Measurements from ENCODE around the gene FIGN.

Gene FIGN

DNA sequence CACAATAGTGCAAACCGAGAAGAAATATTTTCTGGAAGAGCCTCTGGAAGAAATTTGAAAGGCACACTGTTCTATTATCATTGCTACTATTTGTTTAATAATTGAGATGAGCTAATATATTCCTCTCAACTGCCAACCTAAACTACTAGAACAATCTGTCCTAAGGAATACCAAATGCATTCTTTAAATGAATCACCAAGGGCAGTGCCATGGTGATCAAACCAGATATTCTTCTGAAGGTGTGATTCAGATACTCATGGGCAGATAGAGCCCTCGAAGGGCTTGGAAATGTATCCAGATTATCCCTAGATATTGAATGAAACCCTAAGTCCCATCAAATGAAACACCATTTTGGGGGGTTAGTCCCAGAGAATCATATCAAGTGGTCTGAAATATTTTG is 76.6 kb downstream of the FIGN start:
- no peak for DNase-seq

DNA sequence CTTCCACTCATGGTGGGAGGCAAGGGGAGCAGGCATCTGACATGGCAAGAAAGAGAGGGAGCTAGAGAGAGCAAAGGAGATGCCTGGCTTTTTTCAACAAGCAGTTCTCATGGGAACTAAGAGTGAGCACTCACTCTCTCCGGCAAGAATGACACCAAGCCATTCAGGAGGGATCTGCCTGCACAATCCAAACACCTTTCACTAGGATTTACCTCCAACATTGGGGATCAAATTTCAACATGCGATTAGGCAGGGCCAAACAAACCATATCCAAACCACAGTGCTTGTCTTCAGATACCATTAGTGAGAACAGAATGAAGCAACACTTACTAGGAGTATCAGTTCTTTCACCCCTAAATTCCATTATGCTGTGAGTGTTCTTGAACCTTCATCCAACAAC is 77.3 kb downstream of the FIGN start:
- no peak for DNase-seq

DNA sequence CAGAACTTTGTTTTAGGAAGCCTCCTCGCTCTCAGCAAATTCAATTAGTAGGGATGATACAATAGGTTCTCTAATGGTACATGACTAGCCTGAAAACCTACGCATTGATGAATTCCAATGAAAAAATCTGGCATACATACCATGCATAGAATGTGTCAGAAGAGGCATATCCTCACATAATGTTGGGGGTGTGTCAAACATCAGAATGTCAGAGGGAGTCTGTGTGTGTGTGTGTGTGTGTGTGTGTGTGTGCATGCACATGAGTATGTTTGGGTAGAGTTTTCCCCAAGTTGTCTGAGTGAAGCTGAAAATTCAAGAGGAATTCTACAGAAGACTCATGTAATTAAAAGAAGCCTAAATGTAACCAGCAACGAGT is 78.5 kb downstream of the FIGN start:
- DNase-seq: no peak

DNA sequence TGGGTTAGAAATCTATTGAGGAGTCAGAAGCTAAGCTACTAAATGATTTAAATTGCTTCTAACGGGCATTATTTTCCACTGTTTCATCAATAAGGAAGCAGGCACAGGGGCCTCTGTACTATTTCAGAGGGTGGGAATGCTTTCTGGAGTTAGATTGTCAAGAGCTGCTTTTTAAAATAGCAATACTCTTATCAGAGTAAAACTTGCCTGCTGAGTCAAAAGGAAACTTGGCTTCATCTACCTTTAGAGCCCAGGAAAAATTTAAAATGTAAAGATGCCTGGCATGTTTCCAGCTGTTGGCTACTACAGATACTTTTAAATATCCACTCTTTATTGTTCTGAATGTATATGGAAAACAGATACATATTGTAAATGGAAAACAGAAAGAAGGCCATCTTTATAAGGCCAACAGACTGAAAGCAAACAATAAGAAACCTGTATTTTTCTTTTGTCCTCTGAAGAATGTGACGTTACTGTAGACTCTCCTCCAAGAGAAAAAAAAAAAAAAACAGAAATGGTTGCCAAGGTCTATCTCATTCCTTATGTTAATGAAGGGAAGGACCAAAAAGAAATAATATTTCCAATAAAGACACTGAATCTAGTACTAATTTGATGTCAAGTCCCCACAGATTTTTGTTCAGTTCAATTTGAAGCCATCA is 79.1 kb downstream of the FIGN start:
- DNase-seq: no peak

DNA sequence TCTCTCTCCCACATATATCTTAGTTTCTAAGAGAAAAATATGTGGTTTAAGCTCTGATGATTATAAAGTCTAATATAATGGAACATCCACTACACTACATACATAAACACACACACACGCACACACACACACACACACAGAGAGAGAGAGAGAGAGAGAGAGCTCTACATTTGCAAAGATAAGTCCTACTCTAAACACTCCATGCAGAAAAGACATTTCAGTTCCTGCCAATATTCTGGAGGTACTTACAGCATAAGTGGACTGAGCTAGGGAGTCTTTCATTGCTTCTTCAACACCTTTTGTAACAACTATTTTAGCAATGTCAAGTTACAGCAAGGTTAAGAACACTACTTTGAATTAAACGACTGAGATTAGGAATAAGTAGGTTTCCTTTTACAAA is 80.1 kb downstream of the FIGN start:
- DNase-seq: no peak

DNA sequence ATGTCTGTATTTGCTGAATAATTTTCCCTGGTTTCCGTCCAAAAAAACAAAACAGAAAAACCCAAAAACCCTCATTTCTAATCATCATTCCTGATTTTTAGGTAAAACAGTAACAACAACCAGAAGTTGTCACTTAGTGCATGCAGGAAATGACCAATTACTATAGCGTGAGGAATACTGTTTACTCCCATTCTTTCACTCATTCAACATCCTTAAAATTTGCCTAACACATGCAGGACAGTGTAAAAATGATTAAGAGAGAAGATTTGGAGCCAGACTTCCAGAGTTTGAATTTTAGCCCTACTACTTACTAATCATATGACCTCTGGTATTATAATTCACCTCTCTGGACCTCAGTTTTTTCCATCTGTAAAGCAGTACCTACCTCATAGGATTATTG is 83.1 kb downstream of the FIGN start:
- no peak for DNase-seq

DNA sequence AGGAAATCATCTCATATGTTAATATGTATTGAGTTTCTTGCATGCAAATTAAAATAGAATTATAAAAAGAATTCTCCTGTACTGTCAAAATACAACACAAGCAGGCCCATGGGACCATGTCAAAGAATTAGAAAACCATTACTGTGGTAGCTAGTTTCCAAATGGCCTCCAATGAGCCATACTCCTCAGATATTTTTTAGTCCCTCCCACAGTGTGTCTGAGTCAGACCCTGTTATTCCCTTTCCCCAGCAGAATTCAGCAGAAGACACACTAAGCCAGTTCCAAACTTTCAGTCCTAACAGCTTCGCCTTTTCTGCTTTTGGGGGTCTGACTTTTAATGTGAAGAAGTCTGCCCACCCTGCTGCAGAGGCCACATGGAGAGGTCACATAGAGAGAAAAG is 86.7 kb downstream of the FIGN start:
- no peak for DNase-seq

DNA sequence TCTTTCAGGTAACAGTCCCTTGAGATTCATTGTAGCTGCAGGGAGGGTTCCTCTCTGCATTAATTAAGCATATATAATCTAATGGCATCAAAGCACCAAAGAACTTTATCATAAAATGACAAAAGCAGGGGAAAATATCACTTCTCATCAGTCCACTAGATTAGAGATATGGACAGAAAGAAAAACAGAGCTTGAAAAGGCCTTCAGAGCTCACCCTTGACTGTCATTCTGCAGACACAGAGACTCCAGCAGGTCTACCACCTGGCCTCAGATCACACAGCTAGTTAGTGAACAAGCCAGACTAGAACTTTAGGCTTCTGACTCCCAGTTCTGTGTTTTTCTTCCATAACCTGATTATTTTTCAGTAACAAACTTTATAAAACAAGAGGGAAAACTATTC is 88.5 kb downstream of the FIGN start:
- no peak for DNase-seq

DNA sequence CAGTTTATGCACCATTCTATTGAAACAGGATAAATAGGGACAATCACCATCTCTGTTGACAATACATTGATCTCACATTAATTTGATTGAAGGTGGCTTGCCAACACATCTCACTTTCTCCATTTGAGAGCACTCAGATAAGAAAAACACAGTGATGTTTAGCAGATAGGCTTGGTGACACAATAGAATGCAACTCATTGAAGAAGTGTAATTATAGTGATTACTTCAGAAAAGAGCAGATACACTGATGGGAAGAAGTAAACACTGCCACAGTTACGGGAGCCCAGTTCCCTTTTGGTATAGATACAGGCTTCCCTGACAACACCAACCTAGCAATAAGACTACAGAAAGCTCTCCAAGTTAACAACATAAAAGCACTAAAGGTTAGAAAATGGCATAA is 89.1 kb downstream of the FIGN start:
- no peak for DNase-seq

DNA sequence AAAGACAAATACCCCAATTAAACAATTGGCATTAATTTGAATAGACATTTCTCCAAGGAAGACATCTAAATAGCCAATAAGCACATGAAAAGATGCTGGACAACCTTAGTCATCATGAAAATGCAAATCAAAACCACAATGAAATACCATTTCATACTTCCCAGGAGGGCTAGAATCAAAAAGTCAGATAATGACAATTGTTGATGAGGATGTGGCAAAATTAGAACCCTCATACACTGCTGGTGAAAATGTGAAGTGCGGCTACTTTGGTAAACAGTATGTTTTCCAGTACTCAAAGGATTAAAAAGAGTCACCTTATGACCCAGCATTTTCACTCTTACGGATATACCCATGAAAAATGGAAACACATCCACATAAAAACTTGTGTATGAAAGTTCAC is 91.6 kb downstream of the FIGN start:
- no peak for DNase-seq

DNA sequence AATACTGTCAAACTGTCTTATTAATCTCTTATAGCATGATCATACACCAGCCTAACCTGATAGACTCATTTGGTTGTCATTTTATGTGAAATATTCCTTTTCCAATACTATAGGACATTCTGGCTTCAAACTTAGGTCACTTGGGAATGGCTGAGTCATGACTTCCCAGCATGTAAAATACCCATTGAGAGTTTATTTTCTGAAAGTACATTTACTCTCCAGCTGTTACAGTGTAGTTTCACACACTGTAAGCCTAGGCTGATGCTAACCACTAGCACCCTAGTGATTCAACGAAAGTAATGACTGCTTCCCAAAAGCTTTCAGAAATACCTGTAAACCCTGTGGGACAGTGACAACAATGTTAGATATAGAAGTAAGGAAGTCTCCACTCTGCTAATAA is 93.8 kb downstream of the FIGN start:
- DNase-seq: no peak

DNA sequence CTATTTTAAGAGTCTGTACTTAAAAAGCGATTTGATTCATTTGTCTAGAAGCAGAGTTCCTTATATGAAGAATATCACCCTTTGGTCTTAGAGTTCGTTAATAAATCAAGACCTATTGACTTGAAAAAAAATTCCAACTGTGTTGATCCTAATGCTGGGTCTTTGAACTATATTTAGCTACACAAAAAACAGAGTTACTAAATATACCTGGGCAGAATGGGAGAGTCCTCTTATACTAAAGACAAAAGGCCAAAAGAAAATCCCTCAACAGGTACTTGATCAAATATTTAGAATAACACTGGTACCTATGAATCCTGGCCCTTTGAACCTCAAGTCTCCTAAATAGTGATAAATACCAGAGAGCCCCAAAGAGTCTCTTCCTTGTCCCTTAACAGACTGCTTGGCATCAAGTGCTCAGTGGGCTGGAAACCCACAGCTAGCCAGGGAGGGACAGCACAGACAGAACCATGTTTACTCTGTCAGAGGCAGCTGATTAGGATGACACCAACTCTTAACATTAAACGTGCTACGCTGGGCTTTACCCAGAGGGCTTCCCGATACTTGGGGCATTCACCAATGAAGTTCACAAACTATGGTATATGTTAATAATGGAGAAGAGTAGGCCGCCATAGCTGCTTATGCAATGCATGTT is 95.1 kb downstream of the FIGN start:
- no peak for DNase-seq

DNA sequence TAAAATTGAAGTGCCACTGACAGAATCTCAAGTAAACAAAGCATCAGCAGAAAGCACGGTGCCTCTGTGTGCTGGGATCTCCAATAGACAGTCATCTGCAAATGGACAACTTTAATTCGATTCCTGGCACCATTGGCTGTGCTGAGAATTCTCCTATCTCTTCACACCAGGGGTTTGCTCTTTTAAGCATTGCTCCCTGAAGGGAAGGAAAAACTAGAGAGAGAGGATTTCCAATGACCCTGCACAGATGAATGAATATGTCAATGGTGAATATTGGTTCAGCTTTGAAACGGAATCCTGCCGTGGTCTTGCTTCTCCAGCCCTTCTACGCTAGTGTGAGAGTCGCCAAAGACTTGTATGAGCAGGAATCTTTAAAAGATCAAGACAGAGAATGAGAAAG is 97.9 kb downstream of the FIGN start:
- no peak for DNase-seq

DNA sequence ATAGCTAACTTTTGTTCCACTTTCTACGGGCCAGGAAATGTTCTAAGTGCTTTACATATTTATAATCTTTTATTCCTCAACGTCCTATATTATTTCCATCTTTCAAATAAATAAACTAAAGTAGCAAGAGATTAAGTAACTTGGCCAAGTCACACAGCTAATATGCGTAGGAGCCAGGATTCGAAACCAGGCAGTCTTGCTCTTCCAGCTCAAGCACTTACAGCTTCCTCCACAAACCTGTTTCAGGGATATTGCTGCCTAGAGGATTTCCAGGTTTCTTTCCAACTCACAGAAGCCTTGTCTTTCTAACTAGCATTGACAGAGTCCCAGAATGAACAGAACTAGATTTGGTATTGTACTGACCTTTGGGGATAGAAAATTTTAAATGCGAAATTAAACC is 102.5 kb downstream of the FIGN start:
- no peak for DNase-seq

DNA sequence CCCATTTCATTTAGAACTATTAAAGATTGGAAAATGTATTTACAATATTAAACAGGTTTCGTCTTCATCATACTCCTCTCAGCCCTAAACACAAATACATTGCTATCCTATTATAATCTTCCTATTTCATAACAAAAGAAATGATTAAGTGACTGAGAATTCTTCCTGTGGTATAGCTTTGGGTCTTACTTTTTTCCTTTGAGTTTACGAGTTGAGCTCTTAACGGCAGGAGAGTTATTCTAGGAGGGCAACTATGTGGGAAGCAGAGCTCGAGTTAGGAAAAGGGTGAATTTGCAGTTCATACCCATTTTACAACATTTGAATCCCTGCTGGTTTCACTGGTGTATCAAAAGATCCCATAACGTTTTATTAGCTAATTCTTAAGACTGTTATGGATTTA is 105.0 kb downstream of the FIGN start:
- DNase-seq: no peak

DNA sequence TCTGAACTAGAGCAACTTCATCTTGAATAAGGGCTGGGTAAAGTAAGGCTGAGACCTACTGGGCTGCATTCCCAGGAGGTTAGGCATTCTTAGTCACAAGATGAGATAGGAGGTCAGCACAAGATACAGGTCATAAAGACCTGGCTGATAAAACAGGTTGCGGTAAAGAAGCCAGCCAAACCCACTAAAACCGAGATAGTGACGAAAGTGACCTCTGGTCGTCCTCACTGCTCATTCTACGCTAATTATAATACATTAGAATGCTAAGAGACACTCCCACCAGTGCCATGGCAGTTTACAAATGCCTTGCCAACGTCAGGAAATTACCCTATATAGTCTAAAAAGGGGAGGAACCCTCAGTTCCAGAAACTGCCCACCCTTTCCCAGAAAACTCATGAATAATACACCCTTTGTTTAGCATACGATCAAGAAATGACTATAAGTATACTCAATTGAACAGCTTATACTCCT is 109.1 kb downstream of the FIGN start:
- no peak for DNase-seq

DNA sequence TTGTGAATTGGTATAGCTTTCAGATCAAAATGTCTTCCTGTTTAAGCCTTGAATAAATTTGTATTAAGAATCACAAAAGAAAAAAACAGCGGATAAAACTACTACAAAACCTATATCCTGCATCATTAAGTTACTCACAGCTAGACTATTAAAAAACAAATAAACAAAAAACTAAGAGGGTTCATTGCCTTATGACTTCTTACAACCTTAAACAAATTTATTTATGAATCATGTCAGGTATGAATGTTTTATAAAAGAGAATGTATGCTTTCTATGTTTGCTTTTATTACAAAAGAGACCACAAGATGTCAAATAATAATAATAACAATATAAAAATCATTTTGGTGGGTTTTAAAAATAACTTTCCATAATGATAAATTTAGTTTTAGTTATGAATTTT is 109.6 kb downstream of the FIGN start:
- no peak for DNase-seq

DNA sequence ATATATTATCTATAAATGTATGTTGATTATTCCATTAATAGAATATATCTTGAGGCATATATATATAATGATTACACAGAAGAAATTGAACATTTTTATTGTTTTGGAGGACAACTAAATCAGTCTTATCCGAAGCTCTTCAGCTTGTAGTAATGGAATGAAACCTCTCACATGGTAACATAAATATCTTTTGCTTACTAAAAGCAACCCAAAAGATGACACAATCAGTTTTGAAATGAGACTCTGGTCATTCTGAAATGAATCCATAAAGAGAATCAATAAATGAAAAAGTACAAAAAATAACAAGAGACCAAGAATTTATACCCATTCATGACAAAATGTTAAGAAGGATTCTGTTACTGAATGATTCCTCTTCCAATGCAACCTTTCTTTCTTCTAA is 110.2 kb downstream of the FIGN start:
- DNase-seq: no peak

DNA sequence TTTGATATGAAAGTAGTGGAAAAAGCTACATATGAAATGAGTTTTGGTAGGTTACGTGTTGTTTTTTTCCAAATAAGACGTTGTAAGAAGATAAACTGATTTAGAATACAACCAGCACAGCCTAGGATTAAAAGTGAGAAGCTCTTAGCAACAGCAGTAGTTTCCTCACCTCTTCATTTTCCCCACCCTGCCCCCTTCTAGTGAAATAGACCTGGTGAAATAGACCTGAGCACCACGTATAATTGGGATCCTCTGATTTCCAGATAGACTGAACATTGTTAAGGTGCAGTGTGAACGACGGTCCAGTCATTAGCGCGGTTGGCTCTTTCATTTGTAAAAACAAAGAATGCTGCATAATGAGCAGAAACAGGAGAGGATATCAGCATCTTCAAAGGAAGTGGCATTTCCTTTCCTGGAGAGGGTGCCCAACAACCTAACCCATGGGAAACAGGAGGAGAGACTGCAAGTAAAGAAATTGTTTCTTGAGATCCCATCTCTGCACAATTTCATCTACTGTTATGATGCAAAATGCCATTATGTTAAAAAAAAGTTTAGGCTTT is 114.3 kb downstream of the FIGN start:
- DNase-seq: no peak

DNA sequence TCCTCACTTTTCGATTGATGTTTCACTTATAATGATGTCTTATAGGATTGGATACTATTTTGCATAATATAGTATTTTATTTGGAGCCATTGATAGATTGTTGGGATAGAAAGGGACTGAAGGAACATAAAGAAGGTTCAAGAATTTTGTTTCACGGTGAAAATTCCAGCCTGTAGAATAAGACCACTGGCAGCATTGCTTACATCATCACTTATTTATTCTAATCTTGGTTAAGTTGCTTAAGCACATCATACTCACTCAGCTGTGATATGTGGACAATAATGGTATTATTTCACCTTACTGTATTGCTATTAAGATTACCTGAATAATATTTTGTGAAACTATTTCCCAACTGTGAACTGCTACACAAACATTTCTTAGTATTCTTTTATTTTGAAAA is 118.3 kb downstream of the FIGN start:
- DNase-seq: no peak

DNA sequence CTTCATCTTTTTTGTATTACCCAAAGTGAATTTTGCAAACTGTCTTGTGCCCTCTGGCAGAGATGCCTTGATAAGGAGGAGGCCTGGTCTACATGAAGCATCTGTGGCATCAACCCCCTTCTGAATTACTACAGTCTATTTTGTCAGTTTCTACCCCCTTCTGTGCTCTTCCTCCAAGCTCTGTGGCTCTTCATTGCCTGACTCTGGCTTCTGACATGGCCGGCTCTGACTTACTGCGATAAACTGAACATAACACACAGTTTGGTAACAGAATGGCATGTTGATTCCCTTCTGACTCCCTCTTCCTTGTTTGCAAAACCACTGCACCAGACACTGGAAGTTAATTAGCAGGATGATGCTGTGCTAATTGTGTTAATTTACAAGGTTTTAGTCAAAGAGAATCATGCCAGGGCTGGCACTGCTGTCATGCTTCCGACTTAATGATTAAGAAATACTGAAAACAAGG is 122.5 kb downstream of the FIGN start:
- no peak for DNase-seq

DNA sequence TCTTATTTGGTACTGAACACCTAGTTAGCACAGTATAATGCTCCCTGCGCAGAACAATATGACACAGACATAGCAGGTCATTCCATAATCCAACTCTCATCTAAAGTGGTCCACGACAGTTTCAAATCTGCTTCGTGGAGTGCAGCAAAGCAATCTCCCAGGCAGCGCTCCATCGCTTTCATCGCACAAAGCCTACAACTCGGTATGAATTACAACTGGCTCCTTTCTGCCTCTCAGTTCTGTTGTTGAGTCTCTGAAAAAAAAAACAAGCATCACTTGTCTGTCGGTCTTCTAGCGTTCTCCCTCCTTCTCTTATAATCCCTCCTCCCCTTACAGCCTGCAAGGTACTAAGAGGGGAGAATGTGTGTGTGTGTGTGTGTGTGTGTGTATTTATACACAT is 123.5 kb downstream of the FIGN start:
- DNase-seq: no peak

DNA sequence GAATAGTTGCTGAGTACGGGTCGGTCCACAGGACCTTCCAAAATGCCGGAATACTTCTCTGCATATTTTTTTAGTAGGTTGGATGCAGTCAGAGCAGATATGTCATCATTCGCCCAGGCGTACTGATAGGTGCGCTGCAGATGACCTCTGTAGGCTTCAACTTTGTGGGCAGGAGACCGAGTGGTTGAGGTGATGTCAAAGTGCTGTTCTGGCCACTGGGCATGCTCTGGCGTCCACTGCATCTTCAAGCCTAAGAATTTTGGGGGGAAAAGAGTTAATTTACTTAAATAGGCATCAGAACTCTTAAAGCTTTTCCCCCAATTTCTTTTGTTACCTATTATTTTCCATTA is 124.3 kb downstream of the FIGN start:
- no peak for DNase-seq

DNA sequence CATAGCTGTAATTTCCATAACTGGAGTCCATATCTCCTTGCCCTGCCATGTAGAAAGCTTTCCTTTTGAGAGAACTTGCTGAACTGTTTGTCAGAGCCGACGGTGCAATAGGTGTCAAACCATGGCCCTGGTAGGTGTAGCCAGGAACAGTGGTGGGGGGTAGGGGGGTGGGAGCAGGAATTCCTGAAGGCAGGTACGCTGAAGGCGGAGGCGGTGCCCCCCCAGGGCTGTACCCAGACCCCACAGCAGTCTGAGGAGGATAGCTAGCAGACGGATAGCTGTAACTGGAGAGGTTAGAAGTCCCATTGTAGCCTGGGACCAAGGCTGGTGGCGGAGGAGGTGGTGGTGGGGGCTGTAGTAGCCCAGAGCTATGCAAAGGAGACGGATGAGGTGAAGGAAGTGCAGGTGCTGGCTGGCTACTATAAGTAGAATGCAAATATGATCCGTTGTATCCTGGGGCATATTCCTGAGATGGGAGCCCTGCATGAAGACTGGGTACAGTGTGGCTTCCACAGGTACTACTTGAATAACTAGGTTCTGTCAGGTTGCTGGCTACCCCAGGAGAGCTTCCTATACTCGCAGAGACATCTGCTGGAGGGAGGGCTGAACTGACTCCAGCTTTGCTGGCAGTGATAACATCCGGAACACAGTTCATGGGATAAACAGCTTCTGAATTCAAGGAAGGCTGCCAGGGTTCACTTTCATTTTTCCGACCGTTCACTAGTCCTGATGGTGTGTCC is 124.8 kb downstream of the FIGN start:
- DNase-seq: no peak
